Activated T-helper 2 cell treated with anti-CD3 and anti-CD28 coated beads, Interferon-gamma antibody, Interleukin-2, Interleukin-4, amounts not matched to agents 10 μg/mL and 5 μg/mL and 100 μg/mL, durations not matched to agents 14 hours and 24 hours and 36 hours (primary cell): Measurements from ENCODE around the gene TMEM184B. TPM values are rescaled to one million over a fixed set of nuclear protein-coding genes. Genes with fewer than 3 reads are reported as not detected.
A peak's percentile ranks its signal among the peaks of the same experiment; 100 is the strongest.
"Not testable (repeated sequence)": the region's sequence is repeated elsewhere in the genome, so short reads cannot be mapped to it uniquely, and the experiment has no call there.

Experiments
- DNase-seq: peaks from one replicate; pipeline ENCODE4 v3.0.0; 2021; ENCODE audit warnings: low spot score
- H3K27ac Mint-ChIP-seq: one replicate; pipeline ENCODE4 v1.8.0; 2021; ENCODE audit warnings: mixed read lengths
- H3K27me3 Mint-ChIP-seq: one replicate; pipeline ENCODE4 v1.8.0; 2021; ENCODE audit warnings: low read depth, mixed read lengths
- H3K36me3 Mint-ChIP-seq: one replicate; pipeline ENCODE4 v1.8.0; 2021; ENCODE audit warnings: low read depth, mixed read lengths
- H3K4me1 Mint-ChIP-seq: one replicate; pipeline ENCODE4 v1.8.0; 2021; ENCODE audit warnings: low read depth, mixed read lengths
- H3K4me3 Mint-ChIP-seq: one replicate; pipeline ENCODE4 v1.8.0; 2021; ENCODE audit warnings: low read depth, mild to moderate bottlenecking, moderate library complexity, mixed read lengths
- H3K9me3 Mint-ChIP-seq: one replicate; pipeline ENCODE4 v1.8.0; 2021; ENCODE audit warnings: mixed read lengths
- intact Hi-C: fragments of 100-400 bp; cut with micrococcal nuclease; formaldehyde crosslinking; loops from one replicate; pipeline ENCODE4 v1.15.1; 2023
- total RNA-seq: library from RNA; stranded (reverse); gene quantifications from 2 replicates; pipeline ENCODE4 v1.2.3, GENCODE V29; 2022

TMEM184B gene
- total RNA-seq, 1 donor from 2014 or later = 34.8 TPM

DNA sequence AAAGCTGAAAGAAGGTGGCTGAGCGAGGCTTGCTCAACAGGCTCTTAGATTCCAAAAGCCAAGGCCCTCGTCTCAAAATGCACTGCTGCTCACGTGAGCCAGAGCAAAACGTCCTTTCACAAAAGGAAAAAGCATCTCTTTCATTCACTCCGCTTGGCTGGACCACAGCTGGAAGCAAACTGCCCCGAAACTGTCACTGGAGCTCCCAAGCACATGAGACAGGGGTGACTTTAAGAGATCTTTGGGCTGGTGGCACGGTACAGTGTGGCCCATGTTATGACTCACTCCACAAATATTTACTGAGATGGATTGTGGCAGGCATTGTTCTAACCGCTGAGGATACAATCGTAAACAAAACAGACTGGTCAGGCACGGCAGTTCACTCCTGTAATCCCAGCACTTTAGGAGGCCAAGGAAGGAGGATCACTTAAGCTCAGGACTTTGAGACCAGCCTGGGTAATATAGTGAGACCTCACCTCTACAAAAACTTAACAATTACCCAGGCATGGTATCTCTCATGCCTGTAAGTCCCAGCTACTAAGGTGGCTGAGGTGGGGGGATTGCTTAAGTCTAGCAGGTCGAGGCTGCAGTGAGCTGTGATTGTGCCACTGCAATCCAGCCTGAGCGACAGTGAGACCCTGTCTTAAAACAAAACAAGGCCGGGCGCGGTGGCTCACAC is 94.7 kb downstream of the TMEM184B start:
- H3K27ac Mint-ChIP-seq = peak overlapping the region; percentile 53
- no peak for DNase-seq
- intact Hi-C loops = no loop called here

DNA sequence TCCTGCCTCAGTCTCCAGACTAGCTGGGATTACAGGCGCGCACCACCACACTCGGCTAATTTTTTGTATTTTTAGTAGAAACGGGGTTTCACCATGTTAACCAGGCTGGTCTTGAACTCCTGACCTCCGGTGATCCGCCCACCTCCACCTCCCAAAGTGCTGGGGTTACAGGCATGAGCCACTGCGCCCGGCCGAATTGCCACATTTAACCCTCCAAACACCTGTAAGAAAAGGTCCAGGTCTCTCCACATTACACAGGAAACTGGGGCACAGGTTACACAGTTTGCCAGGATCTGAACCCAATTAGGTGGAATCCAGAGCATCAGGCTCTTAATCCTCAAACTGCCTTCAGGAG is 95.3 kb downstream of the TMEM184B start:
- DNase-seq, H3K27me3 Mint-ChIP-seq, H3K9me3 Mint-ChIP-seq, intact Hi-C loops, H3K4me3 Mint-ChIP-seq, H3K27ac Mint-ChIP-seq, H3K36me3 Mint-ChIP-seq: not testable (repeated sequence)
- peaks cover 39% of the 10 kb centered on the region for H3K4me1 Mint-ChIP-seq

More for the DNA sequence above, 94.7 kb downstream of the TMEM184B start:
- H3K9me3 Mint-ChIP-seq = no peaks in the 10 kb centered on the region
- no peaks in the 10 kb centered on the region for H3K27me3 Mint-ChIP-seq
- peaks cover 39% of the 10 kb centered on the region for H3K4me1 Mint-ChIP-seq
- peaks cover 3% of the 10 kb centered on the region for H3K36me3 Mint-ChIP-seq
- H3K4me3 Mint-ChIP-seq = no peak overlapping the region

DNA sequence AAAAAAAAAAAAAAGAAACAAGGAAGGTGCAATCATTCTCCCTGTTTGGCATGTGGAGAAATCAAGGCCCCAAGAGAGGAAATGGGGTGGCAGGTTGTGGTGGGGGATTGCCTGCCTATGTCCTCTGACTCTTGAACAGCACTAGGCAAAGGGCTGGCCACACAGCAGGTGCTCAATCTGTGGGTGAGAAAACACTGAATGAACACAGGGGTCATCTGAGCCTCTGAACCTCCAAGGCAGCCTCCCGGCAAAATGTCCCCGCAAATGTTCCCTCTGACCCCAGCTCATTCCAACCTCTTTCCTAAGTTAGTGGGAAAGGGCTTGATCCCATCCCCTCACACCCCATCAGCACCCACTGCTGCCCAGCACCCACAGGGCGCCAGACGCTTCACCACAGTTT is 95.8 kb downstream of the TMEM184B start:
- intact Hi-C loops = no loop called here
- Mint-ChIP-seq H3K27ac (peak overlapping the region; percentile 65), H3K36me3 (peaks cover 3% of the 10 kb centered on the region), H3K4me1 (peaks cover 39% of the 10 kb centered on the region), H3K4me3 (no peak overlapping the region), H3K9me3 (no peaks in the 10 kb centered on the region), H3K27me3 (no peaks in the 10 kb centered on the region)
- no peak for DNase-seq

DNA sequence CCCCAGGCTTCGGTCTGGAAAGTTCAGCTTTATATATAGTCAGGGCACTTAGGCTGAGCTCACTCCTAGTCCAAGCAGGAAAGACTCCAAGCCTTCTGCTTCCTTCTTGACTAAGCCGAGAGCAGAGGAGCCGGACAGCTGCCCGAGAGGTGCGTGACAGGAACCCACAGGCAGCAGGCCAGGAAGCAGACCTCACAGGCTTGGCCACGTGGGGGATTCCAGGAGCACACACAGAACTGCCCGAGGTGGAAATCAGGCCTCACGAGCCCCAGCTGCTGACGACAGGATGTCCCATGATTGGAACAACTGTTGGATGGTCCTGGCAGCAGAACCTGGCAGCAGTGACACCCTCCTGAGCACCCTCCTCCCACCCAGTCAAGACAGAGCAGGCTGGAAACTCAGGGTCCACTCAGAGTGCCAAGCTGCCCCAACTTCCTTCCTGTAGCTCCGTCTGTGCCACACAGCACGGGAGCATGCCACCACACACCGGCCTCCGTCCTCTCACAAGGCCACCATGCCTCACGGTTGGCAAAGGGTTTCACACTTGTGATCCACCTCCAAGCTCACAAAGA is 96.6 kb downstream of the TMEM184B start:
- no peaks in the 10 kb centered on the region for H3K9me3 Mint-ChIP-seq
- H3K4me3 Mint-ChIP-seq = no peak overlapping the region

DNA sequence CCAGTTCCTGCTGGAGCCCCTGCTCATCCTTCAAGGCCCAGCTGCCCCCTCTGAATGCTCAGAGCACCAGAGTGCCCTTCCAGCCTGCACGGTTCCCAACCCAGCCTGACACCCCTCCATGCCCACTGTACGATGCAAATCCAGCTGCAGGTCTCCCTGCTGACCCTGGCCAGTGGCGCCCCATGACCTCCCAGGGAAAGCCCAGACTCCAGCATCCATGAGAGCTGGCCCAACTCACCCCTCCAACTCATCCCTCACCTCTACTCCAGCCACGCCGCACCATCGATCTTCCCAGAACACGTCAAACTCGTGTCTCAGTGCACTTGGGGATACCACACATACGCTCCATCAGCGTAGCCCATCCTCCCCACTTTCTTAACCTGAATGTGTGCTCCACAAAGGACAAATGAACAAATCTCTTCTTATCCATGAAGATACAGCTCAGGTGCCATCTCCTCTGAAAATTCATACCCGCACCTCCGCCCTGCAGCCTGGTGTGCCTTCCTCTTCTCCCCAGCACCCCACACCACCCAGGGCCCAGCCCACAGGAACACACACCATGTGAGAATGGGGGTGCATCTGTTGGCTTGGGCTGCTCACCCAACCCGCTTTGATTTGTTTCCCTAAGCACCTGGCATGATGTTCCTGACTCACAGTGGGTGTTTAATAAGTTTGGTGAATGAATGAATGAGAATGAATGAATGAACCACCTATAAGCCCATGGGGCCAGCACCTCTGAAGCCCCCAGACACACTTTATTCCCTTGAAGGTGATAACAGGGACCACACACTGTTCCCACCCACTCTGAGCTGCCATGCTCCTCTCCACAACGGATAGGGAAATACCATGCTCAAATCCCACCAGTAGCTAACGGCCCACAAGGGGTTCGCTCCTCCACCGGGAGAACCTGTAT is 97.3 kb downstream of the TMEM184B start:
- peaks cover 29% of the 10 kb centered on the region for H3K4me1 Mint-ChIP-seq
- H3K27ac Mint-ChIP-seq = peak overlapping the region; percentile 65
- H3K9me3 Mint-ChIP-seq = no peaks in the 10 kb centered on the region
- no peak overlapping the region for H3K4me3 Mint-ChIP-seq
- peaks cover 3% of the 10 kb centered on the region for H3K36me3 Mint-ChIP-seq
- DNase-seq = no peak
- no peaks in the 10 kb centered on the region for H3K27me3 Mint-ChIP-seq
- intact Hi-C loops = no loop called here

More for the DNA sequence above, 96.6 kb downstream of the TMEM184B start:
- DNase-seq = no peak
- Mint-ChIP-seq H3K27me3 (no peaks in the 10 kb centered on the region), H3K36me3 (peaks cover 3% of the 10 kb centered on the region), H3K27ac (peak overlapping the region; percentile 65), H3K4me1 (peaks cover 36% of the 10 kb centered on the region)
- intact Hi-C loops = no loop called here

DNA sequence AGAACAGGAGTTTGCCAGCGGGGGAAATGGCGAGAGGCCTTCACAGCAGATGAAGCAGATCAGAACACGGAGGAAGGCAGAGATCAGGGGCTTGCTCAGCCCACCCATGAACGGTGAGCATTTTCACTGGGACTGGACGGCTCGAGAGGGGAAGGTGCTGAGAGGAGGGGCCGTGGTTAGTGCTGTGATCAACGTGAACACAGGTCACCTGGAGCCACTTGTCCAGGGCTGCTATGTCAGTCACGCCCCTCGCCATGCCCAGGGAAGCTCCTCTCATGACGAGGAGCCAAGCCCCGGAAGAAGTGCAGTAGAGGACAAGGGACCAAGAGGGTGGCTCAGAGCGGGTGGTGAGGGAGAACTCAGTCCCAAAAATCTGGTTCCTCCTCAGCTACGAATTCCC is 98.2 kb downstream of the TMEM184B start:
- DNase-seq = no peak
- intact Hi-C loops = no loop called here
- no peaks in the 10 kb centered on the region for H3K9me3 Mint-ChIP-seq
- H3K27me3 Mint-ChIP-seq = no peaks in the 10 kb centered on the region
- H3K4me3 Mint-ChIP-seq = no peak overlapping the region
- H3K4me1 Mint-ChIP-seq = peaks cover 21% of the 10 kb centered on the region
- peak overlapping the region; percentile 23 for H3K27ac Mint-ChIP-seq
- peaks cover 3% of the 10 kb centered on the region for H3K36me3 Mint-ChIP-seq

DNA sequence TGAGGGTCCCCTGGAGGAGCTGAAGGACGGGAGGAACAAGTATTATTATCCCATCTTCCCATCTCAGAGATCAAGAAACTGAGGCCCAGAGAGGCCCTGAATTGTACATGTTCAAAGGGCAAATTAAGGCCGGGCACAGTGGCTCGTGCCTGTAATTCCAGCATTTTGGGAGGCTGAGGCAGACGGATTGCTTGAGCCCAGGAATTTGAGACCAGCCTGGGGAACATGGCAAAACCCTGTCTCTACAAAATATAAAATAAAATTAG is 99.2 kb downstream of the TMEM184B start:
- Mint-ChIP-seq H3K4me1 (peaks cover 15% of the 10 kb centered on the region), H3K4me3 (no peak overlapping the region), H3K9me3 (no peaks in the 10 kb centered on the region), H3K27me3 (no peaks in the 10 kb centered on the region), H3K27ac (no peak overlapping the region), H3K36me3 (peaks cover 3% of the 10 kb centered on the region)
- DNase-seq = no peak
- intact Hi-C loops = no loop called here

DNA sequence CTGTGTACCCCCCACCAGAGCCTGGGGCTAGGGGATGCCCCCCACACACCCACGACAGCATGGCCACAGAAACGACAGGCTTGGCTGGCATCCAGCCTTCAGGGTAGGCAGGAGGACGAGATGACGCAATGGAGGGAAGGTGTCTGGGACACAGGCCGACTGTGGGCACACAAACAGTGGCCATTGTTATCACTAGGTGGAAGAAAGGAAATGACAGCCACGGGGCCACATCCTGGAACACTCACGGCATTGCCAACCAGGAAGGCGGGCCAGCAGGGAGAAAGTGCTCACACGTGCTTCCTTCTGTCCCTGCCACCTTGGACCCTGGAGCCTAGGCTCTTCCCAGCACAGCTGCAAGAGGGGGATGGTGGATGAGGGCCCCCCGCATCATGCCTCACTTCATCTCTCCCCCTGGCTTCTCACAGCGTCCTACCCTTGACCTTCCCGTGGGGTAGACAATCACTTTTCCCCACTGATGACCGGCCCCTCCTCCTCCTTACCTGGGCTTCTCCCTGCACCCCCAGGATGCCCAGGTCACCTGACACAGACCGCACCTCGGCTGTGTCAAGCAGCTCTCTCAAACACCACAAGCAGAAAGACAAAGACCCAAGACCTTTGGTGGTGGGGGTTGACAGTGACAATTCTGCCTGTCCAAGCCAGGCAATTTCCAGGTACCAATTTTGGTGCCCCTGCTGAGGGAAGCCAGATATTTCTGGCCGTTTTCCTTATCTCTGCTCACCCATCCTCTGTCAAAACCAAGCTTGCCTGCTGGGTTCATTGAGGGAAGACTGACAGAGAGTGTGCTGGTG is 99.8 kb downstream of the TMEM184B start:
- peaks cover 4% of the 10 kb centered on the region for H3K36me3 Mint-ChIP-seq
- DNase-seq = no peak
- H3K4me1 Mint-ChIP-seq = peaks cover 15% of the 10 kb centered on the region
- H3K27ac Mint-ChIP-seq = no peak overlapping the region
- H3K4me3 Mint-ChIP-seq = no peak overlapping the region
- no peaks in the 10 kb centered on the region for H3K9me3 Mint-ChIP-seq
- H3K27me3 Mint-ChIP-seq = no peaks in the 10 kb centered on the region
- intact Hi-C loops = no loop called here

DNA sequence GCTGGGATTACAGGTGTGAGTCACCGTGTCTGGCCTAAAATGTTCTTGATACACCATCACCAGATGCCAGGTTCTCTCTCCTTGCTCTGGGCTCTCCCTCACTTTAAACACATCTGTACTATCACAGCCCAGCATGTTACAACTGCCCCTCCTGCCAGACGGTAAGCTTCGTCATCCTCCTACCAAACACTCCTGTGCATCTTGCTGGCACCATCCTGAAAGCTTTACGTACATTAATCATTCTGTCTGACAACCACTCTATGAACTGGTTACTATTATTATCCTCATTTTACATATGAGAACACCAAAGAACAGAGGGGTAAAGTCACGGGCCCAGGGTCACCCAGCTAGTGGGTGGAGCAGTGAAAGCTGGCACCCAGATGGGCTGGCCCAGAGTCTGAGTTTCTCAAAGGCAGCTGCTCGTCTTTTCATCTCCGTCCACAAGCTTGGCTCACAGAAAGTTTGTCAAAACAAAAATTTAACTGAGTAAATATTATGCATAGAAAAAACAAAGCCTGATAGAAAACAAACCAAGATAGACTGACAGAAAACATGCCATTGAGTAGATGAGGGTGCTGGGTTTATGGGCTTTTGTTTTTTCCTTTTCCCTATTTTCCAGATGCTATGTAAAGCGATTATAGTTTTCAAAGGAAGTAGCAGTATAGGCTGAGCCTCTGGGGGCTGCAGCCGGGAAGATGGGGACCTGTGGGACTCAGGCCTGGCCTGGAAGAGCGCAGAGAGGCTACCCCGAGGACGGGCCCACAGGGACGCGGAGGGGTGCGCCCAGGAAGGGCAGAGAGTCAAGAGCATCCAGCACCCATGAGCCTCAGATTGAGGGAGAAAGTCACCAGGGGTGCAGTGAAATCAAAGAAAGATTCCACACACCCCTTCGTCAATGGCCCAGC is 100.6 kb downstream of the TMEM184B start:
- intact Hi-C loops = no loop called here
- Mint-ChIP-seq H3K4me1 (peaks cover 14% of the 10 kb centered on the region), H3K27ac (no peak overlapping the region), H3K9me3 (no peaks in the 10 kb centered on the region), H3K36me3 (peaks cover 7% of the 10 kb centered on the region), H3K27me3 (no peaks in the 10 kb centered on the region), H3K4me3 (no peak overlapping the region)
- DNase-seq = no peak

DNA sequence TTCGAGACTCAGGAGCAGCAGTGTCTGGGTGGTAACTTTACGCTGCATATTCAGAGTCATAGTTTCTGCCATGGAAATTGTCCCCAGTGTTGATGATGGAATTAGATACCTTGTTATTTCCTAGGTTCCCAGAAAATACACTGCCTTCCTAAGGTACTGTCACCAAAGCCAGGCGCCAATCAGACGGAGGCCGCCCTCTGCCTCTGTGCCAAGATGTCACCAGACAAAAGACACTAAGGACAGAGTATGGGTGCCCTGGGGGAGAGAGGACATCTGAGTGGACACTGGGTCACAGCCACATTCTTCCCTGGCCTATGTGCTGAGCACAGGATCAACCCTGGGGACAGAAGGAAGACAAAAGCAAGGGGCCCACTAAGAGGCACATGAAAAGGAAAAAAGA is 102.3 kb downstream of the TMEM184B start:
- Mint-ChIP-seq H3K9me3 (no peaks in the 10 kb centered on the region), H3K4me1 (peaks cover 6% of the 10 kb centered on the region), H3K27ac (no peak overlapping the region), H3K36me3 (peaks cover 12% of the 10 kb centered on the region), H3K4me3 (no peak overlapping the region), H3K27me3 (no peaks in the 10 kb centered on the region)
- no peak for DNase-seq
- intact Hi-C loops = no loop called here
